WTC11 (cell line): ENCODE results near the gene ZCCHC9. TPM values are rescaled to one million over a fixed set of nuclear protein-coding genes. Genes with fewer than 3 reads are reported as not detected.

Source experiments
- ATAC-seq: fragments of 200-7000 bp; cut with Tn5 transposase; 2 replicates; pipeline ENCODE4 v1.10.0; 2021; ENCODE audit warnings: mild to moderate bottlenecking, moderate library complexity
- CTCF ChIA-PET: fragments of 300-600 bp; sonication (Branson Sonifier 250); formaldehyde crosslinking; loops from one replicate; lab custom pipeline; 2021; ENCODE audit warnings: antibody characterized with exemption; lab: Charles Lee
- POLR2A ChIA-PET: fragments of 350-600 bp; sonication (Branson Sonifier 250); formaldehyde crosslinking; loops from one replicate; lab custom pipeline; 2021; ENCODE audit warnings: antibody characterized with exemption; lab: Charles Lee
- DNase-seq: peaks from one replicate; pipeline ENCODE4 v3.0.0; 2021; ENCODE audit warnings: low spot score
- H3K27ac Mint-ChIP-seq: 2 replicates; pipeline ENCODE4 v1.8.0; 2021; ENCODE audit warnings: mixed read lengths
- H3K27me3 Mint-ChIP-seq: 2 replicates; pipeline ENCODE4 v1.8.0; 2021; ENCODE audit warnings: low read depth, mild to moderate bottlenecking, moderate library complexity, mixed read lengths
- H3K36me3 Mint-ChIP-seq: 2 replicates; pipeline ENCODE4 v1.8.0; 2021; ENCODE audit warnings: mixed read lengths
- H3K4me1 Mint-ChIP-seq: 2 replicates; pipeline ENCODE4 v1.8.0; 2022; ENCODE audit warnings: mixed read lengths
- H3K4me3 Mint-ChIP-seq: 2 replicates; pipeline ENCODE4 v1.8.0; 2021; ENCODE audit warnings: mild to moderate bottlenecking, moderate library complexity, mixed read lengths
- H3K9me3 Mint-ChIP-seq: 2 replicates; pipeline ENCODE4 v1.8.0; 2021; ENCODE audit warnings: mixed read lengths
- CBFB ChIP-seq: sonication (generic); formaldehyde crosslinking; IDR thresholded peaks from 2 replicates; pipeline ENCODE4 v1.8.1; 2022; ENCODE audit warnings: mild to moderate bottlenecking, low read depth, missing genetic modification reagents
- CREM ChIP-seq: sonication (generic); formaldehyde crosslinking; IDR thresholded peaks from 2 replicates; pipeline ENCODE4 v1.8.1; 2022; ENCODE audit warnings: mild to moderate bottlenecking, missing genetic modification reagents, moderate library complexity
- FOXK1 ChIP-seq: sonication (generic); formaldehyde crosslinking; IDR thresholded peaks from 2 replicates; pipeline ENCODE4 v1.8.0; 2022; ENCODE audit warnings: mild to moderate bottlenecking, moderate library complexity, missing genetic modification reagents
- GTF2I ChIP-seq: fragments of 250-450 bp; sonication (Bioruptor Pico); conservative IDR thresholded peaks from 2 replicates; pipeline ENCODE4 v1.4.0; 2021; ENCODE audit warnings: mild to moderate bottlenecking
- MXD4 ChIP-seq: fragments of 250-450 bp; sonication (Bioruptor Pico); IDR thresholded peaks from 2 replicates; pipeline ENCODE4 v1.8.0; 2021; ENCODE audit warnings: mild to moderate bottlenecking, moderate library complexity, borderline replicate concordance
- OVOL2 ChIP-seq: fragments of 250-450 bp; sonication (Bioruptor Pico); IDR thresholded peaks from 2 replicates; pipeline ENCODE4 v1.9.0; 2021; ENCODE audit warnings: mild to moderate bottlenecking, borderline replicate concordance
- ZNF121 ChIP-seq: sonication (generic); formaldehyde crosslinking; IDR thresholded peaks from 2 replicates; pipeline ENCODE4 v1.8.0; 2023; ENCODE audit warnings: missing genetic modification reagents
- ZNF317 ChIP-seq: sonication (generic); formaldehyde crosslinking; IDR thresholded peaks from 2 replicates; pipeline ENCODE4 v1.8.1; 2023; ENCODE audit warnings: low read depth, mild to moderate bottlenecking, moderate library complexity, missing genetic modification reagents, borderline replicate concordance
- ZNF423 ChIP-seq: fragments of 250-450 bp; sonication (Bioruptor Pico); IDR thresholded peaks from 2 replicates; pipeline ENCODE4 v2.1.2; 2022; ENCODE audit warnings: mild to moderate bottlenecking, moderate library complexity
- ZNF671 ChIP-seq: fragments of 250-450 bp; sonication (Bioruptor Pico); IDR thresholded peaks from 2 replicates; pipeline ENCODE4 v1.8.0; 2021; ENCODE audit warnings: mild to moderate bottlenecking
- total RNA-seq: library from RNA; stranded (reverse); gene quantifications from 3 replicates; pipeline ENCODE4 v1.2.3, GENCODE V29; 2021
- TF ChIP-seq, protein P1 (sequence below): sonication (generic); formaldehyde crosslinking; IDR thresholded peaks from 2 replicates; pipeline ENCODE4 v1.8.0; 2023; ENCODE audit warnings: missing genetic modification reagents, mild to moderate bottlenecking, borderline replicate concordance
- TF ChIP-seq, protein P2 (sequence below): fragments of 200-600 bp; IDR thresholded peaks from 2 replicates; pipeline ENCODE4 v1.8.0; 2022; ENCODE audit warnings: antibody characterized with exemption
- TF ChIP-seq, protein P3 (sequence below): sonication (generic); formaldehyde crosslinking; IDR thresholded peaks from 2 replicates; pipeline ENCODE4 v1.8.0; 2022; ENCODE audit warnings: mild to moderate bottlenecking, missing genetic modification reagents
- TF ChIP-seq, protein P4 (sequence below): fragments of 250-450 bp; sonication (Bioruptor Pico); conservative IDR thresholded peaks from 2 replicates; pipeline ENCODE4 v1.9.0; 2021; ENCODE audit warnings: mild to moderate bottlenecking
- TF ChIP-seq, protein P5 (sequence below): sonication (generic); formaldehyde crosslinking; IDR thresholded peaks from 2 replicates; pipeline ENCODE4 v1.8.1; 2022; ENCODE audit warnings: missing genetic modification reagents, borderline replicate concordance

The ZCCHC9 gene
- total RNA-seq, 1 experiment from 2014 or later = 30.8 TPM

DNA sequence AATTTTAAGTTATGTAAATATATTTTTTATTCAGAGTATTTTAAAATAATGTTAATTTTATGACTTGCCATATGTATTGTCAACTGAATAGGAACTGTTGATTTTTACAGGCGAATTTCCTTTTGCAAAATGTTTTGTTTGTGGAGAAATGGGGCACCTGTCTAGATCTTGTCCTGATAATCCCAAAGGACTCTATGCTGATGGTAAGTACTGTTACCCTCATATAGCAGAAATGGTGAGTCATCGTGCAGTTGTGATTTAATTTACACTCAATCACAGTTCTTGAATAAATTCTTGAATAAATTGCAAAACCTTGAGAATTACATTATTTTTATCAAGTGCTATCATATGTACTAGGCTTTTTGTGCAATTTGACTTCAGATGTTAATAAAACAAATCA is 7.4 kb downstream of the ZCCHC9 start:
- Mint-ChIP-seq H3K9me3 (no peaks in the 10 kb centered on the region), H3K27me3 (no peaks in the 10 kb centered on the region), H3K36me3 (peaks cover 13% of the 10 kb centered on the region), H3K4me3 (no peak overlapping the region), H3K27ac (no peak overlapping the region)
- ATAC-seq (no peak), DNase-seq (no peak)
- POLR2A ChIA-PET = no interaction called here
- TF ChIP-seq CREM (CRISPR knock-in tag) = no peak
- TF ChIP-seq, protein P1, sequence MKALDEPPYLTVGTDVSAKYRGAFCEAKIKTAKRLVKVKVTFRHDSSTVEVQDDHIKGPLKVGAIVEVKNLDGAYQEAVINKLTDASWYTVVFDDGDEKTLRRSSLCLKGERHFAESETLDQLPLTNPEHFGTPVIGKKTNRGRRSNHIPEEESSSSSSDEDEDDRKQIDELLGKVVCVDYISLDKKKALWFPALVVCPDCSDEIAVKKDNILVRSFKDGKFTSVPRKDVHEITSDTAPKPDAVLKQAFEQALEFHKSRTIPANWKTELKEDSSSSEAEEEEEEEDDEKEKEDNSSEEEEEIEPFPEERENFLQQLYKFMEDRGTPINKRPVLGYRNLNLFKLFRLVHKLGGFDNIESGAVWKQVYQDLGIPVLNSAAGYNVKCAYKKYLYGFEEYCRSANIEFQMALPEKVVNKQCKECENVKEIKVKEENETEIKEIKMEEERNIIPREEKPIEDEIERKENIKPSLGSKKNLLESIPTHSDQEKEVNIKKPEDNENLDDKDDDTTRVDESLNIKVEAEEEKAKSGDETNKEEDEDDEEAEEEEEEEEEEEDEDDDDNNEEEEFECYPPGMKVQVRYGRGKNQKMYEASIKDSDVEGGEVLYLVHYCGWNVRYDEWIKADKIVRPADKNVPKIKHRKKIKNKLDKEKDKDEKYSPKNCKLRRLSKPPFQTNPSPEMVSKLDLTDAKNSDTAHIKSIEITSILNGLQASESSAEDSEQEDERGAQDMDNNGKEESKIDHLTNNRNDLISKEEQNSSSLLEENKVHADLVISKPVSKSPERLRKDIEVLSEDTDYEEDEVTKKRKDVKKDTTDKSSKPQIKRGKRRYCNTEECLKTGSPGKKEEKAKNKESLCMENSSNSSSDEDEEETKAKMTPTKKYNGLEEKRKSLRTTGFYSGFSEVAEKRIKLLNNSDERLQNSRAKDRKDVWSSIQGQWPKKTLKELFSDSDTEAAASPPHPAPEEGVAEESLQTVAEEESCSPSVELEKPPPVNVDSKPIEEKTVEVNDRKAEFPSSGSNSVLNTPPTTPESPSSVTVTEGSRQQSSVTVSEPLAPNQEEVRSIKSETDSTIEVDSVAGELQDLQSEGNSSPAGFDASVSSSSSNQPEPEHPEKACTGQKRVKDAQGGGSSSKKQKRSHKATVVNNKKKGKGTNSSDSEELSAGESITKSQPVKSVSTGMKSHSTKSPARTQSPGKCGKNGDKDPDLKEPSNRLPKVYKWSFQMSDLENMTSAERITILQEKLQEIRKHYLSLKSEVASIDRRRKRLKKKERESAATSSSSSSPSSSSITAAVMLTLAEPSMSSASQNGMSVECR (CRISPR knock-in tag) = no peak
- TF ChIP-seq ZNF671 (CRISPR knock-in tag) = no peak
- TF ChIP-seq, protein P2, sequence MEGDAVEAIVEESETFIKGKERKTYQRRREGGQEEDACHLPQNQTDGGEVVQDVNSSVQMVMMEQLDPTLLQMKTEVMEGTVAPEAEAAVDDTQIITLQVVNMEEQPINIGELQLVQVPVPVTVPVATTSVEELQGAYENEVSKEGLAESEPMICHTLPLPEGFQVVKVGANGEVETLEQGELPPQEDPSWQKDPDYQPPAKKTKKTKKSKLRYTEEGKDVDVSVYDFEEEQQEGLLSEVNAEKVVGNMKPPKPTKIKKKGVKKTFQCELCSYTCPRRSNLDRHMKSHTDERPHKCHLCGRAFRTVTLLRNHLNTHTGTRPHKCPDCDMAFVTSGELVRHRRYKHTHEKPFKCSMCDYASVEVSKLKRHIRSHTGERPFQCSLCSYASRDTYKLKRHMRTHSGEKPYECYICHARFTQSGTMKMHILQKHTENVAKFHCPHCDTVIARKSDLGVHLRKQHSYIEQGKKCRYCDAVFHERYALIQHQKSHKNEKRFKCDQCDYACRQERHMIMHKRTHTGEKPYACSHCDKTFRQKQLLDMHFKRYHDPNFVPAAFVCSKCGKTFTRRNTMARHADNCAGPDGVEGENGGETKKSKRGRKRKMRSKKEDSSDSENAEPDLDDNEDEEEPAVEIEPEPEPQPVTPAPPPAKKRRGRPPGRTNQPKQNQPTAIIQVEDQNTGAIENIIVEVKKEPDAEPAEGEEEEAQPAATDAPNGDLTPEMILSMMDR = no peak
- TF ChIP-seq, protein P3, sequence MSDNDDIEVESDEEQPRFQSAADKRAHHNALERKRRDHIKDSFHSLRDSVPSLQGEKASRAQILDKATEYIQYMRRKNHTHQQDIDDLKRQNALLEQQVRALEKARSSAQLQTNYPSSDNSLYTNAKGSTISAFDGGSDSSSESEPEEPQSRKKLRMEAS (CRISPR knock-in tag) = no peak
- TF ChIP-seq CBFB = no peak
- no peak for TF ChIP-seq ZNF121 (CRISPR knock-in tag)
- no peak for TF ChIP-seq OVOL2
- no peak for TF ChIP-seq ZNF423 (CRISPR knock-in tag)
- TF ChIP-seq, all 79 proteins: peak for 0
- CTCF ChIA-PET = interaction anchor here (1.4 kb wide), 1 partner anchor 9 kb away, joined by 5 read pairs; no protein-coding TSS in a partner anchor
- no peaks in the 10 kb centered on the region for H3K4me1 Mint-ChIP-seq

DNA sequence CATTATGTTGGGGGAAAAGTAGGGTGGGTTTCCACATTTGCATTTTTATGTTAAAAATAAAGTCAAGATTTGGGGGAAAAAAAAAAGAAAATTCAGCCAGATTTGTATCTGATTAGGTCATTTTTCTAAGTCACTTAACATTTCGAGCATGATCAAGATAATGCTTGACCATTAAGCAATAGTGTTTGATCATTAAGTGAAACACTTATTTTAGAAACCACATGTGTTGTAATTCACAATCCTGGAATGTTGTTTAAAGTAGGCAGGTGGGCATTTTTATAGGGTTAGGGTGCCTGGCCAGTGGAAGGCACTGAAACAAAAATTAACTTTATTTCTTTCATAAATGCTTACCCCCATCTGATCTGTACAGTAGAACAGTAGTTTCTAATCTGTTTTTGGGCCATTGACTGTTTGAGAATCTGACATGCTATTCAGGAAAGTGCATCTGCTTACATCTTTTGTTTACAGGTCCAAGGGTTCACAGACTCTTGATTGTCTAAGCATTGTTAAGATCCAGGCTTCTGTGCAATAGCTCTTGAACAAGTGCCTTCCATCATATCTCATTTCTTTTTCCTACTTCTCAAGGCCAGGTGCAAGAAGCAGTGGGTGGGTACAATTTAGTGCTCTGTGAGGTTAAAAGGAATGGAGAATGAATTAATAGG is 9.1 kb downstream of the ZCCHC9 start:
- ATAC-seq = no peak
- Mint-ChIP-seq H3K36me3 (peaks cover 10% of the 10 kb centered on the region; the same call in 1 of the 2 replicates), H3K27me3 (no peaks in the 10 kb centered on the region), H3K27ac (no peak overlapping the region), H3K9me3 (no peaks in the 10 kb centered on the region), H3K4me3 (no peak overlapping the region), H3K4me1 (peaks cover 3% of the 10 kb centered on the region; the same call in 1 of the 2 replicates)
- no peak for TF ChIP-seq GTF2I (CRISPR knock-in tag)
- TF ChIP-seq FOXK1 (CRISPR knock-in tag) = no peak
- no peak for TF ChIP-seq ZNF317
- TF ChIP-seq, protein P4, sequence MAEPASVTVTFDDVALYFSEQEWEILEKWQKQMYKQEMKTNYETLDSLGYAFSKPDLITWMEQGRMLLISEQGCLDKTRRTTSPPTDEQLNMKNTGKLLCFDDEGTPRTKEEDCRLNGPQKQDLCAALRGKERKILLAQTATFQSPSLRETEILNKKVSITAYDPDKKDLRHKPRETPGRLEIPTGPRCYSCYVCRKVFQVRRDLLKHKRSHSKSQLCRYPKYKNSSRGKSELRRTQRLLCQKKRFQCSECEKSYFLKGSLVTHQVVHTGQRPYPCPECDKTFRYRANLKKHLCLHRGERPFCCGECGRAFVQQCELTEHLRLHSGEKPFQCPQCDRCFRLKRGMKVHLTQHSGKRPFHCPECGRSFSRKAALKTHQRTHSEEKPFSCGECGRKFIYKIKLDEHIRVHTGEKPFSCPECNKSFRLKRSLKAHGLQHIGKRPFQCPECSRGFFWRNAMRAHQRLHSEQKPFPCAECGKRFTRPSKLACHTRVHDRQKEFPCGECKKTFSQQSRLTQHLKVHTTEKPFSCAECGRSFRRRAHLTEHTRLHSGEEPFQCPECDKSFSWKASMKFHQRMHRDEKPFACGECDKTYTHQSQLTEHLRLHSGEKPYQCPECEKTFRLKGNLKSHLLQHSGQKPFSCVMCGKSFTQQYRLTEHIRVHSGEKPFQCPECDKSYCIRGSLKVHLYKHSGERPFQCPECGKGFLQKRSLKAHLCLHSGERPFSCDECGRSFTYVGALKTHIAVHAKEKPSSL (CRISPR knock-in tag) = no peak
- TF ChIP-seq MXD4 (CRISPR knock-in tag) = no peak
- TF ChIP-seq, protein P5, sequence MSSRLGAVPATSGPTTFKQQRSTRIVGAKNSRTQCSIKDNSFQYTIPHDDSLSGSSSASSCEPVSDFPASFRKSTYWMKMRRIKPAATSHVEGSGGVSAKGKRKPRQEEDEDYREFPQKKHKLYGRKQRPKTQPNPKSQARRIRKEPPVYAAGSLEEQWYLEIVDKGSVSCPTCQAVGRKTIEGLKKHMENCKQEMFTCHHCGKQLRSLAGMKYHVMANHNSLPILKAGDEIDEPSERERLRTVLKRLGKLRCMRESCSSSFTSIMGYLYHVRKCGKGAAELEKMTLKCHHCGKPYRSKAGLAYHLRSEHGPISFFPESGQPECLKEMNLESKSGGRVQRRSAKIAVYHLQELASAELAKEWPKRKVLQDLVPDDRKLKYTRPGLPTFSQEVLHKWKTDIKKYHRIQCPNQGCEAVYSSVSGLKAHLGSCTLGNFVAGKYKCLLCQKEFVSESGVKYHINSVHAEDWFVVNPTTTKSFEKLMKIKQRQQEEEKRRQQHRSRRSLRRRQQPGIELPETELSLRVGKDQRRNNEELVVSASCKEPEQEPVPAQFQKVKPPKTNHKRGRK (CRISPR knock-in tag) = no peak
- ChIA-PET CTCF (no interaction called here), POLR2A (no interaction called here)
- no peak for DNase-seq
